ENCODE measurements around the gene TOP3B. TPM values are rescaled to one million over a fixed set of nuclear protein-coding genes. Genes with fewer than 3 reads are reported as not detected.

TOP3B gene
- total and polyA plus RNA-seq, 10 of the 15 experiments (the other 5 are each of a cell fraction or from before 2014, with no cell fraction given): 0.60 to 47.3 (median 33.7) TPM

DNA sequence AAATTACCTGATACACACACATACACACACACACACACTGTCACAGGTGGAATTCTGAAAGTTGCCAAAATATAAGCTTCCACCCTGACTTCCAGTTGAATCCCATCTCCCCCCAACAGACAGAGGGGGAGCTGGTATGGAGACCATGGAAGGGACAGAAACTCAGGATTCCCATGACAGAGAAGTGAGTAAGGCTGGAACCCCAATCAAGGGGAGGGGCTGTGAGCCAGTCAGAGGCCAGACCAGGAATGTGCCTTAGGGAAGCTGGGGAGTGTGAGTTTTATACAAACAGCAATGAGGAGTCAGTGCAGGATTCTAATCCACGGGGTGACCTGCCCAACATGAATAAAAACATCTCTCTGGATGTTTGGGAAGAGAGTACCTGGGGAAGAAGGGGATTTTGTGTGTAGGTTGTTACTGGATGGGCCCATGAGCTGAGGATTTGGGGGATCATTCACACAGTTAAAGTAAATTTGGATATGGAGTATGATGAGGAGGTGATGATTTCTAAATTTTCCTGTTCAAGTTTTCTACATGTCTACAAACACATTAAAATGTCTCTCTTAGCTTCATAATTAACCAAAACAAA, 38.7 kb upstream of the TOP3B start:
- Histone ChIP-seq H3K27me3 (replicated peaks in 1 of 2; ENCODE audit: control insufficient read depth in 2 of 2, insufficient read depth in 2 of 2, low read length in 1 of 2) (no peaks in the 10 kb centered on the region), H4K20me1 (ENCODE audit: control insufficient read depth, insufficient read depth) (no peaks in the 10 kb centered on the region), H3K27ac (ENCODE audit: control insufficient read depth, insufficient read depth) (no peak overlapping the region), H3K9me3 (replicated peaks; ENCODE audit: control insufficient read depth, insufficient read depth, low read length) (no peaks in the 10 kb centered on the region), H2AFZ (ENCODE audit: control insufficient read depth, low read depth, low read length) (no peak overlapping the region), H3K9ac (ENCODE audit: control insufficient read depth, insufficient read depth, low read length) (no peak overlapping the region), H3K36me3 (ENCODE audit: control insufficient read depth in 2 of 2, insufficient read depth in 2 of 2, low read length in 1 of 2) (no peaks in the 10 kb centered on the region), H3K4me3 (no peak overlapping the region), H3K4me1 (ENCODE audit: control insufficient read depth, insufficient read depth, low read length) (peaks cover 36% of the 10 kb centered on the region), H3K4me2 (ENCODE audit: control insufficient read depth, insufficient read depth) (no peak overlapping the region), H3K79me2 (ENCODE audit: control insufficient read depth, insufficient read depth, low read length) (0 out of 2 replicates have a peak, but pooled peaks cover 5% of the 10 kb centered on the region)
- ChIA-PET RAD21 (ENCODE audit: unreplicated experiment) (no interaction called here), POLR2A (no interaction called here), CTCF (interaction anchor here (0.5 to 1.6 kb wide), 7 partner anchors 9 to 555 kb away, joined by 3 to 5 read pairs (median 3); partner anchors contain the start of gene TOP3B), SMC1A (ENCODE audit: uncharacterized antibody, unreplicated experiment) (interaction anchor here (0.7 to 0.9 kb wide), 2 partner anchors 98 to 259 kb away, joined by 3 to 5 read pairs; no protein-coding TSS in a partner anchor)
- no peak for FAIRE-seq
- in situ Hi-C loops (cut with MboI): no loop called here
- ATAC-seq: no peak
- intact Hi-C loops (cut with micrococcal nuclease; ENCODE audit: unreplicated experiment): no loop called here
- WGBS (ENCODE audit: insufficient coverage, insufficient replicate concordance, low lambda C conversion rate, missing lambda C conversion rate): 0% methylated on average over 1 of the region's 1 CpG
- BruUV-seq (replicated peaks): no TSS peak
- TF ChIP-seq CREB1 (IDR thresholded peaks at IDR 0.05; ENCODE audit: low read depth): no peak
- TF ChIP-seq, protein P1, sequence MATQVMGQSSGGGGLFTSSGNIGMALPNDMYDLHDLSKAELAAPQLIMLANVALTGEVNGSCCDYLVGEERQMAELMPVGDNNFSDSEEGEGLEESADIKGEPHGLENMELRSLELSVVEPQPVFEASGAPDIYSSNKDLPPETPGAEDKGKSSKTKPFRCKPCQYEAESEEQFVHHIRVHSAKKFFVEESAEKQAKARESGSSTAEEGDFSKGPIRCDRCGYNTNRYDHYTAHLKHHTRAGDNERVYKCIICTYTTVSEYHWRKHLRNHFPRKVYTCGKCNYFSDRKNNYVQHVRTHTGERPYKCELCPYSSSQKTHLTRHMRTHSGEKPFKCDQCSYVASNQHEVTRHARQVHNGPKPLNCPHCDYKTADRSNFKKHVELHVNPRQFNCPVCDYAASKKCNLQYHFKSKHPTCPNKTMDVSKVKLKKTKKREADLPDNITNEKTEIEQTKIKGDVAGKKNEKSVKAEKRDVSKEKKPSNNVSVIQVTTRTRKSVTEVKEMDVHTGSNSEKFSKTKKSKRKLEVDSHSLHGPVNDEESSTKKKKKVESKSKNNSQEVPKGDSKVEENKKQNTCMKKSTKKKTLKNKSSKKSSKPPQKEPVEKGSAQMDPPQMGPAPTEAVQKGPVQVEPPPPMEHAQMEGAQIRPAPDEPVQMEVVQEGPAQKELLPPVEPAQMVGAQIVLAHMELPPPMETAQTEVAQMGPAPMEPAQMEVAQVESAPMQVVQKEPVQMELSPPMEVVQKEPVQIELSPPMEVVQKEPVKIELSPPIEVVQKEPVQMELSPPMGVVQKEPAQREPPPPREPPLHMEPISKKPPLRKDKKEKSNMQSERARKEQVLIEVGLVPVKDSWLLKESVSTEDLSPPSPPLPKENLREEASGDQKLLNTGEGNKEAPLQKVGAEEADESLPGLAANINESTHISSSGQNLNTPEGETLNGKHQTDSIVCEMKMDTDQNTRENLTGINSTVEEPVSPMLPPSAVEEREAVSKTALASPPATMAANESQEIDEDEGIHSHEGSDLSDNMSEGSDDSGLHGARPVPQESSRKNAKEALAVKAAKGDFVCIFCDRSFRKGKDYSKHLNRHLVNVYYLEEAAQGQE (IDR thresholded peaks at IDR 0.05; ENCODE audit: low read depth, low read length): no peak
- TF ChIP-seq BMI1 (IDR thresholded peaks at IDR 0.05; ENCODE audit: borderline replicate concordance): no peak
- TF ChIP-seq SIN3A (IDR thresholded peaks at IDR 0.05; ENCODE audit: low read depth, low read length): no peak
- no peak for TF ChIP-seq NR2F1 (conservative IDR thresholded peaks at IDR 0.05)
- no peak for TF ChIP-seq PML (IDR thresholded peaks at IDR 0.05; ENCODE audit: low read length)
- TF ChIP-seq ZBED1 (IDR thresholded peaks at IDR 0.05; ENCODE audit: borderline replicate concordance): no peak
- TF ChIP-seq YY1 (IDR thresholded peaks at IDR 0.05; ENCODE audit: low read depth, low read length): no peak
- TF ChIP-seq SMC3 (IDR thresholded peaks at IDR 0.05; ENCODE audit: borderline replicate concordance, low read length): no peak
- no peak for TF ChIP-seq ATF7 (IDR thresholded peaks at IDR 0.05; ENCODE audit: low read depth)
- TF ChIP-seq LARP7 (IDR thresholded peaks at IDR 0.05): no peak
- TF ChIP-seq, protein P2, sequence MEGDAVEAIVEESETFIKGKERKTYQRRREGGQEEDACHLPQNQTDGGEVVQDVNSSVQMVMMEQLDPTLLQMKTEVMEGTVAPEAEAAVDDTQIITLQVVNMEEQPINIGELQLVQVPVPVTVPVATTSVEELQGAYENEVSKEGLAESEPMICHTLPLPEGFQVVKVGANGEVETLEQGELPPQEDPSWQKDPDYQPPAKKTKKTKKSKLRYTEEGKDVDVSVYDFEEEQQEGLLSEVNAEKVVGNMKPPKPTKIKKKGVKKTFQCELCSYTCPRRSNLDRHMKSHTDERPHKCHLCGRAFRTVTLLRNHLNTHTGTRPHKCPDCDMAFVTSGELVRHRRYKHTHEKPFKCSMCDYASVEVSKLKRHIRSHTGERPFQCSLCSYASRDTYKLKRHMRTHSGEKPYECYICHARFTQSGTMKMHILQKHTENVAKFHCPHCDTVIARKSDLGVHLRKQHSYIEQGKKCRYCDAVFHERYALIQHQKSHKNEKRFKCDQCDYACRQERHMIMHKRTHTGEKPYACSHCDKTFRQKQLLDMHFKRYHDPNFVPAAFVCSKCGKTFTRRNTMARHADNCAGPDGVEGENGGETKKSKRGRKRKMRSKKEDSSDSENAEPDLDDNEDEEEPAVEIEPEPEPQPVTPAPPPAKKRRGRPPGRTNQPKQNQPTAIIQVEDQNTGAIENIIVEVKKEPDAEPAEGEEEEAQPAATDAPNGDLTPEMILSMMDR (IDR thresholded peaks at IDR 0.05 in 2 of 3, conservative IDR thresholded peaks at IDR 0.05 in 1 of 3; ENCODE audit: control insufficient read depth in 2 of 3, extremely low read depth in 1 of 3, insufficient read depth in 1 of 3, low read depth in 3 of 3, low read length in 3 of 3): no peak
- TF ChIP-seq MXI1 (IDR thresholded peaks at IDR 0.05; ENCODE audit: low read depth, low read length): no peak
- no peak for TF ChIP-seq TAF1 (IDR thresholded peaks at IDR 0.05; ENCODE audit: borderline replicate concordance, low read depth, low read length)
- no peak for TF ChIP-seq ETV6 (conservative IDR thresholded peaks at IDR 0.05 in 1 of 2, IDR thresholded peaks at IDR 0.05 in 1 of 2; ENCODE audit: borderline replicate concordance in 1 of 2, low read depth in 1 of 2)
- TF ChIP-seq, protein P3, sequence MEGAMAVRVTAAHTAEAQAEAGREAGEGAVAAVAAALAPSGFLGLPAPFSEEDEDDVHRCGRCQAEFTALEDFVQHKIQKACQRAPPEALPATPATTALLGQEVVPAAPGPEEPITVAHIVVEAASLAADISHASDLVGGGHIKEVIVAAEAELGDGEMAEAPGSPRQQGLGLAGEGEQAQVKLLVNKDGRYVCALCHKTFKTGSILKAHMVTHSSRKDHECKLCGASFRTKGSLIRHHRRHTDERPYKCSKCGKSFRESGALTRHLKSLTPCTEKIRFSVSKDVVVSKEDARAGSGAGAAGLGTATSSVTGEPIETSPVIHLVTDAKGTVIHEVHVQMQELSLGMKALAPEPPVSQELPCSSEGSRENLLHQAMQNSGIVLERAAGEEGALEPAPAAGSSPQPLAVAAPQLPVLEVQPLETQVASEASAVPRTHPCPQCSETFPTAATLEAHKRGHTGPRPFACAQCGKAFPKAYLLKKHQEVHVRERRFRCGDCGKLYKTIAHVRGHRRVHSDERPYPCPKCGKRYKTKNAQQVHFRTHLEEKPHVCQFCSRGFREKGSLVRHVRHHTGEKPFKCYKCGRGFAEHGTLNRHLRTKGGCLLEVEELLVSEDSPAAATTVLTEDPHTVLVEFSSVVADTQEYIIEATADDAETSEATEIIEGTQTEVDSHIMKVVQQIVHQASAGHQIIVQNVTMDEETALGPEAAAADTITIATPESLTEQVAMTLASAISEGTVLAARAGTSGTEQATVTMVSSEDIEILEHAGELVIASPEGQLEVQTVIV (IDR thresholded peaks at IDR 0.05; ENCODE audit: borderline replicate concordance, partially characterized antibody): no peak
- no peak for TF ChIP-seq CHD4 (IDR thresholded peaks at IDR 0.05)
- no peak for DNase-seq (ENCODE audit: low read depth, low spot score)
